Urinary bladder (tissue), 4 donors: ENCODE results near the gene CACNA1I. TPM values are rescaled to one million over a fixed set of nuclear protein-coding genes. Genes with fewer than 3 reads are reported as not detected.

Source experiments
- DNase-seq: peaks from one replicate; pipeline ENCODE4 v3.0.0-alpha.2; 2015; ENCODE audit errors: extremely low spot score
- H3K27ac ChIP-seq: one replicate; pipeline ENCODE4 v1.5.1; 2013; ENCODE audit warnings: low read depth, mild to moderate bottlenecking, moderate library complexity
- H3K36me3 ChIP-seq: one replicate; pipeline ENCODE4 v1.6.1; 2013; ENCODE audit warnings: mild to moderate bottlenecking, moderate library complexity; ENCODE audit not compliant: insufficient read depth
- H3K4me1 ChIP-seq: one replicate; pipeline ENCODE4 v1.6.1; 2013; ENCODE audit warnings: mild to moderate bottlenecking, moderate library complexity; ENCODE audit not compliant: insufficient read depth
- H3K4me3 ChIP-seq: one replicate; pipeline ENCODE4 v1.5.1; 2013; ENCODE audit warnings: low read depth, low read length
- WGBS: extraction: QIAGEN DNeasy Blood & Tissue Kit; methylation state at CpG from one replicate; pipeline ENCODE4 v1.1.7; 2013; 5-methylcytosine and 5-hydroxymethylcytosine counted together
- polyA plus RNA-seq: library from polyadenylated mRNA; stranded (reverse); fragments of 200-250 nt; gene quantifications from one replicate; pipeline ENCODE4 v1.2.3, GENCODE V29; 2013
- total RNA-seq: library from RNA; depleted of rRNA; stranded (reverse); fragments of >200 nt; gene quantifications from one replicate; pipeline ENCODE4 v1.2.3, GENCODE V29; 2014
- donor health status: healthy with polysubstance abuse.
- donor health status: healthy.

CACNA1I gene
- total and polyA plus RNA-seq, 2 donors: 0.11 to 0.14 TPM

DNA sequence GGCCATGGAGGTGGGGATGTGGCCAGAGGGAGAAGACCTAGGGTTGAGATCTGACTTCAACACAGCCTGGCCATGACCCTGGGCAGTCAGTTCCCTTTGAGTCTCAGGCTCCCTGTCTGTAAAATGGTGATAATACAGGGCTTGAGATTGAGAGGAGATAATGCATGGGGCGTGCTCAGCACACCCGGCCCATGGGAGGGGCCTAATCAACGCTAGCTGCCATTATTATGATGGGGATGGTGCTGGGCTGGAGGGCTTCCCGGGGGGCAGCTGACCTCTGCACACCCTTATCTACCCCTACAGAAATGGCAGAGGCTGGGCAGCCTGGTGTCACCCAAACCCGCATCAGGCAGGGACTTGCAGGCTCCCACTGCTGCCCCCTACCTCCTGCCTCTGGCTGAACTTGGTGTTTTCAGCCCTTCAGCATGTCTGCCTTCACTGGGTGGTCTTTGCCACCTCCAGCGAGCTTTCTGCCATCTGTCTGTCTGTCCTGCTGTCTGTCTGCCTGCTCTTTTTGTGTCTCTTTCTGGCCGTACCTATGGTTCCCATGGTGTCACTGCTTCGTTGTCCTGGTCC lies 84.5 kb downstream of the CACNA1I start:
- 63% methylated on average over 8 of the region's 8 CpGs for WGBS
- no peaks in the 10 kb centered on the region for H3K36me3 ChIP-seq
- no peaks in the 10 kb centered on the region for H3K4me1 ChIP-seq
- no peak overlapping the region for H3K27ac ChIP-seq
- no peak overlapping the region for H3K4me3 ChIP-seq
- DNase-seq: no peak

DNA sequence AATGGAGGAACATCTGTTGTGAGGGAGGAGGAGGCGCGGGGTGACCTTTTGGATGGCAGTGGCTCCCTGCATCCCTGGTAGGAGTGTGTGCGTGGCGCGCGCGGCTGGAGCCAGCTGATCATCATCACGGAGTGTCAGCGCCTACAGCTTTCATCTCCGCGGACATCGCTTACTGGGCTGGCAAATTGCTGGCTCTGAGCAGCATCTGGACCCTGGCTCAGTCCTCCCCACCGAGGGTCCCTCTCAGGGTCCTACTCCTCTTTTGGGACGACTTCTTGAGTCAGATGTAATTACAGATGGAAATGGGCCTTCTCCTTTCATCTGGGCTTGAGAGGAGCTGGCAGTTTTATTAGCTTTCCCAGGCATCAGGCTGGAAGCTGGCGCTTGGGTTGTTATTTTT lies 85.3 kb downstream of the CACNA1I start:
- Histone ChIP-seq H3K4me3 (no peak overlapping the region), H3K27ac (no peak overlapping the region), H3K4me1 (no peaks in the 10 kb centered on the region), H3K36me3 (no peaks in the 10 kb centered on the region)
- no peak for DNase-seq
- WGBS: 22% methylated on average over 15 of the region's 15 CpGs

DNA sequence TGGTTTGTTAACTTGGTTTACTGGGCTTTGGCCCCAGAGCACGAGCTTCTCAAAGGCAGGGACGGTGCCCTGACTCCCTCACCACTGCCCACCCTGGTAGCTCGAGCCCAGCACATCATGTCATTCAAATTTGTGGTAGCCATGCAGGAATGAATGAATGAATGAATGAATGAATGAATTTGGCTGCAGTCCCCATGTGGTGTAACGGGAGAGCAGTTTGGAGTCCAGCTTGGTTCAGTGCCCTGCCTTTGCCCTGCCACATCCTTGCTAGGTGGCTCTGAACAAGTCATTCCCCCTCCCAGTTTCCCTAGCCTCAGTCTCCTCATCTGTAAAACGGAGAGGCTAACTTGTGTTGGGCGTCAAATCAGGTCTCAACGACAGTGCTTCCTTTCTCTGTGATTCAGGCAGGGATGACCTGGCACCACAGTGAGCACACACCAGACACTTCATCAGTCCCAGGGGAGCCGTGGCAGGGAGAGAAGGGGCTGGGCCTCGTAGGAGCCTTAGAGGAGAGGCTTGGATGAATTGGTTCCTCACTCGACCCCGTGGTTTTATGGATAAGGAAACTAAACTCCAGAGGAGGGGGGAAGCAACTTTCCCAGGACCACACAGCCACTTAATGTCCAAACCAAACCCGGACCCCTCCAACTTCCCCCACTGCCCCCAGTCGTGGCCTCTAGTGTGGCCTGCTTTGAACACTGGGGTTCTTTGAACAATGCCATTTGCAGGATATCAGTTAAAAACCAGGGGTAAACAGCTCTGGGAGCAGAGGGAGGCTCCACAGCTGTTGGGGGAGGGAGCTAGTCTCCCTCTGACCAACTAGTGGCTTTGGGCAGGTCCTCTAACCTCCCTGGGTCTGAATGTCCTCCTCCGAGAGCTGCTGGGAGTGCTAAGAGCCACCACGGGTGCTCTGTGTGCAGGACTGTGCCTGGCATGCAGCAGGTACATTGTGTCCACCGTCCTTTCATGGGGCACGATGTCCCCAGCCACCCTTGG lies 86.2 kb downstream of the CACNA1I start:
- Histone ChIP-seq H3K4me3 (no peak overlapping the region), H3K27ac (no peak overlapping the region), H3K36me3 (no peaks in the 10 kb centered on the region), H3K4me1 (no peaks in the 10 kb centered on the region)
- WGBS: 55% methylated on average over 17 of the region's 17 CpGs
- DNase-seq: no peak

DNA sequence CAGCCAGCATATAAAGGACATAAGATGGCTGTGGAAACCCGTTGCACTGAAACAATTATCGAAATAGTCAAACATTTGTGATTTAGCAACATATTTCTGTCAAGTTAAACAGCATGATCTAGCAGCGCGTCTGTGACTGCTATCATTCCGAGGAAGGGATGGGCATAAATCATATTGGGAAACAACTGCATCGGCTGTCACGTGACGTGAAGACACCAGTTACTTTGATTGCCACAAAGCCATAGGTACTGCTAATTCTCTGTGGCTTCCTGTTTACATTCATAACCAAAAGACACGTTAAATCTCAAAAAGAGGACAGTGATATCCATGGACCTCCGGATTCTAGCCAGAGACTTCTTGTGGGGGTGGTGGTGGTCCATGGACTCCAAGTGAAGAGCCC lies 87.8 kb downstream of the CACNA1I start:
- Histone ChIP-seq H3K36me3 (no peaks in the 10 kb centered on the region), H3K4me3 (peak overlapping the region; percentile 4), H3K27ac (no peak overlapping the region), H3K4me1 (no peaks in the 10 kb centered on the region)
- 50% methylated on average over 10 of the region's 10 CpGs for WGBS
- DNase-seq: no peak

DNA sequence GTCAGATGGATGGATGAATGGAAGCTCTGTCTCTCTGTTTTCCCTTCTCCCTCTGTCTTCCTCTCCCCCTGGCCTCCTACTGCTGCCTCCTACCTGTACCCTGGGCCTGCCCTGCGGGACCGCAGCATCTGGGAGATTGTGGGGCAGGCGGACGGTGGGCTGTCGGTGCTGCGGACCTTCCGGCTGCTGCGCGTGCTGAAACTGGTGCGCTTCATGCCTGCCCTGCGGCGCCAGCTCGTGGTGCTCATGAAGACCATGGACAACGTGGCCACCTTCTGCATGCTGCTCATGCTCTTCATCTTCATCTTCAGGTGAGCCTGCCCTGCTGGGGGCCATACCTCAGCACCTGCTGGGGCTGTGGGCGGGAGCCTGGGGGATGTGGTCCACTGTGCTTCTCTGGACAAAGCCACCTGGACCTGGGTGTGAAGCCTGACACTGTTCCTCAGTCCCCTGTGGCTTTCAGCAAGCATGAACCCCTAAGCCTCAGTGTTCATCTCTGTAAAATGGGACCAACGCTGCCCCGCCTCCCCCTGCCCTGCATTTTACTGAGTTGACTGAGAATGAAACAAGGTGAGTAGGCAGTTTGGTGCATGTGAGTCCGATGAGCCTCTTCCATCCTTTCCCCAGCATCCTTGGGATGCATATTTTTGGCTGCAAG lies 88.4 kb downstream of the CACNA1I start:
- H3K36me3 ChIP-seq: no peaks in the 10 kb centered on the region
- peak overlapping the region; percentile 4 for H3K4me3 ChIP-seq
- H3K4me1 ChIP-seq: no peaks in the 10 kb centered on the region
- DNase-seq: no peak
- no peak overlapping the region for H3K27ac ChIP-seq
- 91% methylated on average over 18 of the region's 18 CpGs for WGBS

DNA sequence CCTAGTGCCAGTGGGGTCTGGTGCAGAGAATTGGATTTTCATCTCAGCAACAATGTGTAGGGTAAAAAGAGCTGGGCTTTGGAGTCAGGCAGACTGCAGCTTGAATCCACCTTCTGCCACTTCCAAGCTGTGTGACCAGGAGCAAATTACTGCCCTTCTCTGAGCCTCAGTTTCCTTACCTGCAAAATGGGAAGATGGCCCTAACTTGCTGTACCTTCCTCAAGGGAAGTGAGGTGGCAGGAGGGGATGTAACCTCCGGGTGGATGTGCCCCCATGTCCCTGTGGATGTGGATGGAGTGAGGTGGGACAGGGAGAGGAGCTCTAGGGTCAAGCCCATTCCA lies 90.9 kb downstream of the CACNA1I start:
- no peaks in the 10 kb centered on the region for H3K4me1 ChIP-seq
- no peaks in the 10 kb centered on the region for H3K36me3 ChIP-seq
- 41% methylated on average over 1 of the region's 1 CpG for WGBS
- no peak overlapping the region for H3K27ac ChIP-seq
- no peak overlapping the region for H3K4me3 ChIP-seq
- no peak for DNase-seq

DNA sequence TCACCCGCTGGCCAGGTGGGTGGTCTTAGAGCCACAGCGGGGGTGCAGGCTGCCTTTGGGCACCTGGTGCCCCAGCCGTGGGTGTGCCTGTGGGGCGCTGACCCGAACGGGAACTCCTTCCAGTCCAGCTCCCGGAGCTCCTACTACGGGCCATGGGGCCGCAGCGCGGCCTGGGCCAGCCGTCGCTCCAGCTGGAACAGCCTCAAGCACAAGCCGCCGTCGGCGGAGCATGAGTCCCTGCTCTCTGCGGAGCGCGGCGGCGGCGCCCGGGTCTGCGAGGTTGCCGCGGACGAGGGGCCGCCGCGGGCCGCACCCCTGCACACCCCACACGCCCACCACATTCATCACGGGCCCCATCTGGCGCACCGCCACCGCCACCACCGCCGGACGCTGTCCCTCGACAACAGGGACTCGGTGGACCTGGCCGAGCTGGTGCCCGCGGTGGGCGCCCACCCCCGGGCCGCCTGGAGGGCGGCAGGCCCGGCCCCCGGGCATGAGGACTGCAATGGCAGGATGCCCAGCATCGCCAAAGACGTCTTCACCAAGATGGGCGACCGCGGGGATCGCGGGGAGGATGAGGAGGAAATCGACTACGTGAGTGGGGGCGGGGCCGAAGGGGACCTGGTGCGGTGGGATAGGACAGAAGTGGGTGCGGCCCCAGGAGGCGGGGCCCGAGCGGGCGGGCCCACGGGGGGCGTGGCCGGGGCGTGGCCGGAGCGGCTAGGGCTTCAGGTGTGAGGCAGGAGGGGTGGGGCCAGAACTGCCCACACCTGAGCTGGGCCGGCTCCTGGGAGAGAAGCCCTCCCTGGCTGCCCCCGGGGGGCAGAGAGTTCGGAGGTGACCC lies 91.5 kb downstream of the CACNA1I start:
- peak; percentile 11 for DNase-seq
- Histone ChIP-seq H3K4me3 (peak overlapping the region; percentile 12), H3K36me3 (no peaks in the 10 kb centered on the region), H3K4me1 (no peaks in the 10 kb centered on the region), H3K27ac (no peak overlapping the region)
- WGBS: 3% methylated on average over 77 of the region's 77 CpGs

DNA sequence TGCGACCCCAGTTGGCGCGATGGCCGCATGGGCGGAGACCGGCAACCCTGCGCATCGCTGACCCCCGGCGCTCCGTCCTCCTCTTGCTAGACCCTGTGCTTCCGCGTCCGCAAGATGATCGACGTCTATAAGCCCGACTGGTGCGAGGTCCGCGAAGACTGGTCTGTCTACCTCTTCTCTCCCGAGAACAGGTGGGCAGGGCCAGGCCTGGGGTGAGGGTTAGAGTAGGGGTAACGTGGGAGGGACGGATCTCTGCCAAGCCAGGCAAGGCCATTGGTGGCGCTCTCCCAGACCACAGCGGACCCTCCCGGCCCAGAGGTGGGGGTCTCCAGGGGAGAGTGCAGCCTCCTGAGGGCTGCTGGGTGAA lies 92.1 kb downstream of the CACNA1I start:
- H3K4me1 ChIP-seq: no peaks in the 10 kb centered on the region
- no peak overlapping the region for H3K27ac ChIP-seq
- no peak overlapping the region for H3K4me3 ChIP-seq
- 22% methylated on average over 26 of the region's 26 CpGs for WGBS
- no peak for DNase-seq
- H3K36me3 ChIP-seq: no peaks in the 10 kb centered on the region

DNA sequence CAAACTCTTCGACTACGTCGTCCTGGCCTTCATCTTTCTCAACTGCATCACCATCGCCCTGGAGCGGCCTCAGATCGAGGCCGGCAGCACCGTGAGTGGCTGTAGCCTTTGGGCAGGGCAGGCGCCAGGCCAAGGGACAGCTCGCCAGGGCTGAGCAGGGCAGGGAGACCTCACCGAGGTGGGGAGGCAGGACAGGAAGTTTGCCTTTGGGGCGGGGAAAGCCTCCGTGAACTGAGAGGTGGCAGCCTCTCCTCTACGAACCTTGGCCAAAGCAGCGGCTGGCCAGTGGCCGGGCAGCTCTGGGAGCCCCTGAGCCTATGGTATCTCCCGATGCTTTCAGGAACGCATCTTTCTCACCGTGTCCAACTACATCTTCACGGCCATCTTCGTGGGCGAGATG lies 93.2 kb downstream of the CACNA1I start:
- WGBS: 43% methylated on average over 22 of the region's 22 CpGs
- no peaks in the 10 kb centered on the region for H3K4me1 ChIP-seq
- no peak overlapping the region for H3K4me3 ChIP-seq
- H3K36me3 ChIP-seq: no peaks in the 10 kb centered on the region
- H3K27ac ChIP-seq: no peak overlapping the region
- no peak for DNase-seq

DNA sequence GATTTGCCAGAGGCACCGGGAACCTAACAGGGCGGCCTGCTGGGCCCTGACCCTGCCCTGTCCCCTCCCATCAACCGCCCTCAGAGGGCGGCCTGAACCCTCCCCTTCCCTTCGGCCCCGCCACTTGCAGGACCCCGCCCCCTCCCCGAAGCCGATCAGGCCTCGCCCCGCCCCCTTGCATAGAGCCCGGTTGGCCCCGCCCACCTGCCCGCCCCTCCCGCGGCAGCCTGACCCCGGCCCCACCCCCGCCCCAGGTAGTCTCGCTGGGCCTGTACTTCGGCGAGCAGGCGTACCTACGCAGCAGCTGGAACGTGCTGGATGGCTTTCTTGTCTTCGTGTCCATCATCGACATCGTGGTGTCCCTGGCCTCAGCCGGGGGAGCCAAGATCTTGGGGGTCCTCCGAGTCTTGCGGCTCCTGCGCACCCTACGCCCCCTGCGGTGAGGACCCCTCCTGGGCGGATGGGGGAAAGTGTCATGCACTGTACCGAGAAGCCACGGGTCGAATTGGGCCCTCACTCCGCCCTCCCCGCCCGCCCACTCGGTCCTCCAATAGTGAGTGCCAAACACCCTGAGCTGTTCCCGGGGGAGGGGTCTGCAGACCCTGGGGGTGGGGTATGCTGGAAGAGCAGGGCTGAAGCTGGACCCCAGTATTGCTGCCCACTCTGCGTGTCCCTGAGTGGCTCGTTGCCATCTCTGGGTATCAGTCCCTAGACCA lies 94.1 kb downstream of the CACNA1I start:
- H3K36me3 ChIP-seq: no peaks in the 10 kb centered on the region
- no peak for DNase-seq
- no peak overlapping the region for H3K4me3 ChIP-seq
- no peak overlapping the region for H3K27ac ChIP-seq
- no peaks in the 10 kb centered on the region for H3K4me1 ChIP-seq
- WGBS: 12% methylated on average over 44 of the region's 44 CpGs

DNA sequence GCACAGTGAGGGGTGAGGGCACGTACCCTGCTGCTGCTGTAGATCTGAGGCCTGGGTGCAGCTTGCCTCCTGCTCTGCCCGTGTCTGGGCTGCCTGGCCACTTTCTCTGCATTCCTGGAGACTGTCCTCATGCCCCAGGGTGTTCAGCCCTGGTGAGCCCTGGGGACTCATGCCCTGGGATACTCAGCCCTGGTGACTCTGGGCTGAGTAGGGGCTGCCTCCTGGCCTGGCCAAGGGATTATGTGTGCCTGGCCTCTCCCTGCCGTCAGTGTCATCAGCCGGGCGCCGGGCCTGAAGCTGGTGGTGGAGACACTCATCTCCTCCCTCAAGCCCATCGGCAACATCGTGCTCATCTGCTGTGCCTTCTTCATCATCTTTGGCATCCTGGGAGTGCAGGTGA lies 94.7 kb downstream of the CACNA1I start:
- no peak for DNase-seq
- H3K4me1 ChIP-seq: no peaks in the 10 kb centered on the region
- no peak overlapping the region for H3K27ac ChIP-seq
- no peak overlapping the region for H3K4me3 ChIP-seq
- 54% methylated on average over 8 of the region's 8 CpGs for WGBS
- H3K36me3 ChIP-seq: no peaks in the 10 kb centered on the region

DNA sequence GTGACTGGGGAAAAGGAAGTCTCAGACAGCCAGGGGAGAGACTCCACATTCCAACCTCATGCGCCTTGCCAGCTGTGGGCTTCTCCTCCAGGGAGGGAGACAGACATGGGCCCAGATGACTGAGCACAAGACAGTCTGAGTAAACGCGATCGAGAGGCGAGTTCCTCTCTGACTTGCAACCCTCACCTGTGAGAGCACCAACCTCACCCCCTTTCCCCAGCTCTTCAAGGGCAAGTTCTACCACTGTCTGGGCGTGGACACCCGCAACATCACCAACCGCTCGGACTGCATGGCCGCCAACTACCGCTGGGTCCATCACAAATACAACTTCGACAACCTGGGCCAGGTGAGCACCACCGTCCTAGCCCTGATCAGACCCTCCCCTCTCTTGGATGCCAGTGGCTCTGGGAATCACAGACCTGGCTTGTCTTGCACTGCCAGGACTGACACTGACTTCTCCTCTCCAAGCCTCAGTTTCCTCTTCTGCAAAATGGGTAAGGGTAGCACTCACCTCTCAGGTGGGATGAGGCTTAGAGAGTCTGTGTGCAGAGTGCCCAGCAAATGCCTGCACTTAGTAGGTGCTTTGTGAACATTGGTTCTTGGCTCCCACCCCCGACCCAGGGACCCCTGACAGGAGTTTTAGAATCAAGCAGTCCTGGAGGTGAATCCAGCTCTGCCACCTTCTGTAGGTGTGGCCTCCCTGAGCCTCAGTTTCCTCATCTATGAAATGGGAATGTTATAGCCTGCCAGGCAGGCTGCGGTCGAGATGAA lies 95.3 kb downstream of the CACNA1I start:
- WGBS: 85% methylated on average over 16 of the region's 16 CpGs
- Histone ChIP-seq H3K36me3 (no peaks in the 10 kb centered on the region), H3K4me3 (no peak overlapping the region), H3K27ac (no peak overlapping the region), H3K4me1 (no peaks in the 10 kb centered on the region)
- DNase-seq: no peak
